ENCODE results near the gene BLCAP. TPM values are rescaled to one million over a fixed set of nuclear protein-coding genes. Genes with fewer than 3 reads are reported as not detected.
A peak's percentile ranks its signal among the peaks of the same experiment; 100 is the strongest.
"Not testable (repeated sequence)": the region's sequence is repeated elsewhere in the genome, so short reads cannot be mapped to it uniquely, and the experiment has no call there.

Gene BLCAP
- total RNA-seq: 10 to 100 TPM; 60.4 to 80.1 (median 77.9) TPM
- total RNA-seq (2013): 53.6 TPM

GRCh38 chr20:37527638-37528445 lies at the start of gene BLCAP:
Gene BLCAP, minus strand, starts transcription at chr20:37527876. Its CDS starts 8,702 bp downstream, at chr20:37519174.
- peak; percentile 90 to 96 for DNase-seq
- Histone ChIP-seq H3K27me3 (ENCODE audit: control insufficient read depth, insufficient read depth, low read length) (no peaks in the 10 kb centered on the region), H3K27ac (ENCODE audit: low read length) (peak within 1 kb of the TSS; percentile 90), H3K36me3 (ENCODE audit: control insufficient read depth, insufficient read depth, low read length) (no peaks in the 10 kb centered on the region), H3K4me3 (ENCODE audit: low read length) (peak within 1 kb of the TSS; percentile 88), H3K4me1 (ENCODE audit: control insufficient read depth, insufficient read depth, low read length) (peaks cover 40% of the 10 kb centered on the region), H3K9me3 (ENCODE audit: control insufficient read depth, insufficient read depth, low read length) (no peaks in the 10 kb centered on the region)
- under 1% methylated on average over 62 of the region's 62 CpGs for WGBS (ENCODE audit: insufficient coverage)
- peak within 1 kb of the TSS; percentile 96 for H3K4me3 Mint-ChIP-seq
- intact Hi-C loops (cut with micrococcal nuclease): loop anchor here (2.0 to 10.0 kb wide), 3 partner anchors 351 to 1063 kb away; partner anchors contain the start of genes MROH8 and RPN2
- H3K36me3 Mint-ChIP-seq: no peaks in the 10 kb centered on the region
- peaks cover 52 to 66% of the 10 kb centered on the region in 2 donors for H3K4me1 Mint-ChIP-seq
- ATAC-seq: peak; percentile 86 to 95 (median 88)
- TF ChIP-seq, protein P1, sequence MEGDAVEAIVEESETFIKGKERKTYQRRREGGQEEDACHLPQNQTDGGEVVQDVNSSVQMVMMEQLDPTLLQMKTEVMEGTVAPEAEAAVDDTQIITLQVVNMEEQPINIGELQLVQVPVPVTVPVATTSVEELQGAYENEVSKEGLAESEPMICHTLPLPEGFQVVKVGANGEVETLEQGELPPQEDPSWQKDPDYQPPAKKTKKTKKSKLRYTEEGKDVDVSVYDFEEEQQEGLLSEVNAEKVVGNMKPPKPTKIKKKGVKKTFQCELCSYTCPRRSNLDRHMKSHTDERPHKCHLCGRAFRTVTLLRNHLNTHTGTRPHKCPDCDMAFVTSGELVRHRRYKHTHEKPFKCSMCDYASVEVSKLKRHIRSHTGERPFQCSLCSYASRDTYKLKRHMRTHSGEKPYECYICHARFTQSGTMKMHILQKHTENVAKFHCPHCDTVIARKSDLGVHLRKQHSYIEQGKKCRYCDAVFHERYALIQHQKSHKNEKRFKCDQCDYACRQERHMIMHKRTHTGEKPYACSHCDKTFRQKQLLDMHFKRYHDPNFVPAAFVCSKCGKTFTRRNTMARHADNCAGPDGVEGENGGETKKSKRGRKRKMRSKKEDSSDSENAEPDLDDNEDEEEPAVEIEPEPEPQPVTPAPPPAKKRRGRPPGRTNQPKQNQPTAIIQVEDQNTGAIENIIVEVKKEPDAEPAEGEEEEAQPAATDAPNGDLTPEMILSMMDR (IDR thresholded peaks at IDR 0.05): no peak
- H3K27ac Mint-ChIP-seq: peak within 1 kb of the TSS; percentile 99
- H3K27me3 Mint-ChIP-seq (ENCODE audit: low read depth in 2 of 2): peaks cover 0 to 3% of the 10 kb centered on the region in 2 donors
- H3K9me3 Mint-ChIP-seq: no peaks in the 10 kb centered on the region

DNA sequence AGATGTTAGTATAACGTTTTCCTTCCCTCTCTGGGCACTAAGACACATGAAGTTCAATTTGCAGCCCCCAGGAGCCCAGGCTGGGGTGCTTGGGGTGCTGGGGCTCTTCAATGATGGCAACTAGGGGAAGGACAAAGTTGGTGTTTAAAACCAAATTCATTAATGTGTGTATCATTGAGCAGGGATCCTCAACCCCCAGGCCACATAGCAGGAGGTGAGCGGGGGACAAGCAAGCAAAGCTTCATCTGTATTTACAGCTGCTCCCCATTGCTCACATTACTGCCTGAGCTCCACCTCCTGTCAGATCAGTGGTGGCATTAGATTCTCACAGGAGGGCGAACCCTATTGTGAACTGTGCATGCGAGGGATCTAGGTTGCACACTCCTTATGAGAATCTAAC lies 49.8 kb upstream of the BLCAP start:
- H3K27ac Mint-ChIP-seq; H3K9me3 ChIP-seq (ENCODE audit: control insufficient read depth, insufficient read depth, low read length); H3K27ac ChIP-seq (ENCODE audit: low read length); DNase-seq; H3K36me3 Mint-ChIP-seq; ATAC-seq; H3K9me3 Mint-ChIP-seq; H3K36me3 ChIP-seq (ENCODE audit: control insufficient read depth, insufficient read depth, low read length); H3K27me3 ChIP-seq (ENCODE audit: control insufficient read depth, insufficient read depth, low read length); H3K4me3 ChIP-seq (ENCODE audit: low read length); H3K4me1 ChIP-seq (ENCODE audit: control insufficient read depth, insufficient read depth, low read length); intact Hi-C loops (cut with micrococcal nuclease); H3K4me1 Mint-ChIP-seq; H3K4me3 Mint-ChIP-seq: not testable (repeated sequence)
- 87% methylated on average over 4 of the region's 4 CpGs for WGBS (ENCODE audit: insufficient coverage)
- H3K27me3 Mint-ChIP-seq (ENCODE audit: low read depth in 2 of 2): peaks cover 24 to 27% of the 10 kb centered on the region in 2 donors

GRCh38 chr20:37576911-37577310 lies 49.2 kb upstream of the BLCAP start:
- H3K9me3 ChIP-seq (ENCODE audit: control insufficient read depth, insufficient read depth, low read length): no peaks in the 10 kb centered on the region
- no peak overlapping the region for H3K4me3 ChIP-seq (ENCODE audit: low read length)
- no peaks in the 10 kb centered on the region for H3K4me1 ChIP-seq (ENCODE audit: control insufficient read depth, insufficient read depth, low read length)
- no peaks in the 10 kb centered on the region for H3K27me3 ChIP-seq (ENCODE audit: control insufficient read depth, insufficient read depth, low read length)
- Mint-ChIP-seq H3K27ac (no peak overlapping the region), H3K4me3 (no peak overlapping the region), H3K4me1 (no peaks in the 10 kb centered on the region), H3K27me3 (ENCODE audit: low read depth in 2 of 2) (peaks cover 24 to 33% of the 10 kb centered on the region in 2 donors), H3K36me3 (no peaks in the 10 kb centered on the region), H3K9me3 (no peaks in the 10 kb centered on the region)
- intact Hi-C loops (cut with micrococcal nuclease): no loop called here
- no peak overlapping the region for H3K27ac ChIP-seq (ENCODE audit: low read length)
- DNase-seq (no peak), ATAC-seq (no peak)
- TF ChIP-seq, protein P1 (IDR thresholded peaks at IDR 0.05): no peak
- WGBS (ENCODE audit: insufficient coverage): 63% methylated on average over 1 of the region's 1 CpG
- H3K36me3 ChIP-seq (ENCODE audit: control insufficient read depth, insufficient read depth, low read length): no peaks in the 10 kb centered on the region

DNA sequence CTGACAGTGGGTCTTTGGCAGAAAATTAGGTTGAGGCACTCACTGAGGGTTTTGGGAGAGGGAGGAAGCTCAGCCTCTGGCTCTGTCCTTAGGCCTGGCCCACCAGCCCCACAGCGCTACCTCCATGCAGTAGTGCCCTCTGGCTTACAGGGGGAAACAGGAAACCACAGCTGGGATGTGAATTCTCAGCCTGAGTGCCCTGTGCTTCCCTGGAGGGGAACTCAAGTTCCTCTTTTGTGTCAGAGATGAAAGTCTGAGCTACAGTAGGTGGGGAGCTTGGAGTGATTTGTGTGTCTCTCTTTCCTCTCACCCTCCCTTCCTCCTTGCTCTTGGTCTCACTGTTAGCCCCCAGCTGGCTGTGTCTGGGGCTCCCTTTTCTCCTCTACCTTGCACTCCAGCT lies 48.2 kb upstream of the BLCAP start:
- Histone ChIP-seq H3K4me1 (ENCODE audit: control insufficient read depth, insufficient read depth, low read length) (no peaks in the 10 kb centered on the region), H3K4me3 (ENCODE audit: low read length) (no peak overlapping the region), H3K9me3 (ENCODE audit: control insufficient read depth, insufficient read depth, low read length) (no peaks in the 10 kb centered on the region), H3K36me3 (ENCODE audit: control insufficient read depth, insufficient read depth, low read length) (no peaks in the 10 kb centered on the region), H3K27me3 (ENCODE audit: control insufficient read depth, insufficient read depth, low read length) (no peaks in the 10 kb centered on the region), H3K27ac (ENCODE audit: low read length) (no peak overlapping the region)
- H3K9me3 Mint-ChIP-seq: no peaks in the 10 kb centered on the region
- TF ChIP-seq, protein P1 (IDR thresholded peaks at IDR 0.05): no peak
- no peak overlapping the region for H3K27ac Mint-ChIP-seq
- no peak overlapping the region for H3K4me3 Mint-ChIP-seq
- peaks cover 23 to 43% of the 10 kb centered on the region in 2 donors for H3K27me3 Mint-ChIP-seq (ENCODE audit: low read depth in 2 of 2)
- no peaks in the 10 kb centered on the region for H3K36me3 Mint-ChIP-seq
- intact Hi-C loops (cut with micrococcal nuclease): no loop called here
- WGBS (ENCODE audit: insufficient coverage): 0% methylated on average over 1 of the region's 1 CpG
- DNase-seq (no peak), ATAC-seq (no peak)
- no peaks in the 10 kb centered on the region for H3K4me1 Mint-ChIP-seq

All from natural killer cell (primary cell).